Measurements from ENCODE around the gene MS4A2. TPM values are rescaled to one million over a fixed set of nuclear protein-coding genes. Genes with fewer than 3 reads are reported as not detected.
A peak's percentile ranks its signal among the peaks of the same experiment; 100 is the strongest.

MS4A2 gene
- total and polyA plus RNA-seq, 5 donors = 0.09 to 0.97 (median 0.64) TPM

GRCh38 chr11:60077216-60077817 is 11.1 kb upstream of the MS4A2 start:
- H3K4me1 ChIP-seq (ENCODE audit: control insufficient read depth, insufficient read depth, low read length) = no peaks in the 10 kb centered on the region
- H3K27ac ChIP-seq (ENCODE audit: low read length) = no peak overlapping the region
- peaks cover 2% of the 10 kb centered on the region for H3K9me3 ChIP-seq (ENCODE audit: control insufficient read depth, low read length)
- no peaks in the 10 kb centered on the region for H3K27me3 ChIP-seq (ENCODE audit: control insufficient read depth, insufficient read depth)
- intact Hi-C loops (cut with DNase I) = no loop called here
- ATAC-seq (no peak), DNase-seq (no peak)
- 64% methylated on average over 15 of the region's 15 CpGs for WGBS
- no peak overlapping the region for H3K4me3 ChIP-seq (ENCODE audit: low read length)

GRCh38 chr11:60077981-60078380 is 10.5 kb upstream of the MS4A2 start:
- no peak overlapping the region for H3K27ac ChIP-seq (ENCODE audit: low read length)
- WGBS = 88% methylated on average over 1 of the region's 1 CpG
- ATAC-seq (no peak), DNase-seq (no peak)
- H3K9me3 ChIP-seq (ENCODE audit: control insufficient read depth, low read length) = peaks cover 2% of the 10 kb centered on the region
- H3K4me3 ChIP-seq (ENCODE audit: low read length) = no peak overlapping the region
- H3K27me3 ChIP-seq (ENCODE audit: control insufficient read depth, insufficient read depth) = no peaks in the 10 kb centered on the region
- no peaks in the 10 kb centered on the region for H3K4me1 ChIP-seq (ENCODE audit: control insufficient read depth, insufficient read depth, low read length)
- intact Hi-C loops (cut with DNase I) = no loop called here

DNA sequence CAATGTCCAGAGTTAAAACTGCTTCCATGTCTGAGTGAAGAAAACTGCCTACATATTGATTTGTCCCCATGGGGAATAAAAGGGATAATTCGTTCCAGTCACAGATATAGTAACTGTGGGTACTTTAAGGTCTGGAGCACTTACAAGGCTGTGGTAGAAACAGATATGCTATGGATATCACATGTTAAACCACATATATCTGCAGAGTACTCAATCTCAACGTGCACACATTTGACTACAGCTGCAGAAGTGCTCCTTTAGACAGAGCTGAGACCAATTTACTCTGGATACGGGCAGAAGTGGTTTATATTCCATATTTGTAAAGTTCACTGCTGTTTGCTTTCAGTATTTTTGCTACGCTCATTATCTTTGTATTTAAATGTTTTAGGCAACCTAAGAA is 9.7 kb upstream of the MS4A2 start:
- DNase-seq = no peak
- Histone ChIP-seq H3K9me3 (ENCODE audit: control insufficient read depth, low read length) (peaks cover 2% of the 10 kb centered on the region), H3K4me3 (ENCODE audit: low read length) (no peak overlapping the region), H3K4me1 (ENCODE audit: control insufficient read depth, insufficient read depth, low read length) (no peaks in the 10 kb centered on the region), H3K27ac (ENCODE audit: low read length) (no peak overlapping the region), H3K27me3 (ENCODE audit: control insufficient read depth, insufficient read depth) (no peaks in the 10 kb centered on the region)
- intact Hi-C loops (cut with DNase I) = no loop called here
- ATAC-seq = no peak
- WGBS = 72% methylated on average over 4 of the region's 4 CpGs

DNA sequence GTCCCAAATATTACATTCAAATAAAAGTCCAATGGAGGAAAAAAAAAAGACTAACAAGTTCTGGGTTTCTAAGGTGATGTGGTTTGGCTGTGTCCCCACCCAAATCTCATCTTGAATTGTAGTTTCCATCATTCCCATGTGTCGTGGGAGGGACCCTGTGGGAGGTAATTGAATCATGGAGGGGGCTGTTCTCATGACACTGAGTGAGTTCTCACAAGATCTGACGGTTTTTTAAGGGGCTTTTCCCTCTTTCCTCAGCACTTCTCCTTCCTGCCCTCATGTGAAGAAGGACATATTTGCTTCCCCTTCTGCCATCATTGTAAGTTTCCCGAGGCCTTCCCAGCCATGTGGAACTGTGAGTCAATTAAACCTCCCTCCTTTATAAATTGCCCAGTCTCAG is 7.9 kb upstream of the MS4A2 start:
- DNase-seq (no peak), ATAC-seq (no peak)
- Histone ChIP-seq H3K9me3 (ENCODE audit: control insufficient read depth, low read length) (peaks cover 2% of the 10 kb centered on the region), H3K27me3 (ENCODE audit: control insufficient read depth, insufficient read depth) (no peaks in the 10 kb centered on the region), H3K4me1 (ENCODE audit: control insufficient read depth, insufficient read depth, low read length) (no peaks in the 10 kb centered on the region), H3K4me3 (ENCODE audit: low read length) (no peak overlapping the region), H3K27ac (ENCODE audit: low read length) (no peak overlapping the region)
- WGBS = 56% methylated on average over 3 of the region's 3 CpGs
- intact Hi-C loops (cut with DNase I) = no loop called here

DNA sequence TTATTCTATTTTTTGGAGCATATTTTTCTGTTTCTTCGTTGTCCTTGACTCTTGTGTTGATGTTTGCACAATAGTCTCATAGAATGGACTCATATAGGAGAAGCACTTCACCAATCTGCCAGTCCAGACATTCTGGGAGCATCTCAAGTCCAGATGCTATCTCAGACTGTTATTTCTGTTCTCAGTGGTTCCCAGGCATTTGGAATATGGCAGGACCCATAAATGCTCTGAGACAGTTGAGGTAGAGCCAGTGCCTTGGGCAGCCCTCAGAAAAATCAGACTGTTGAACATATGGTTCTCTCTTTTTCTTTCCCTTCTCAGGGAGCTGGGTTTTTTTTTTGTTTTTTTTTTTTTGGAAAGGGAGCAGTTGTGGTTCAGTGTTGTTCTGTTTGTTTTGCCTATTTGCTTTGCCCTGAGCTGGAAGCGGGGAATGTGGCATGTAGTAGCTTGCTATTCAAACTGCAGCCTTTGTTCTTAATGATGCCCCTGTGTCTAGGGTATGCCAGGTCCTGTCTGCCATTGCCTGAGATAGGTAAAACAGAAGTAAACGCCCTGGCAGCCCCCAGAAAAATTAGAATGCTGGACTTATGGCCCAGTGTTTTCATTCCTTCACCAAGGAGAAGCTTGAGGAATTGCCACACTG is 3.7 kb upstream of the MS4A2 start:
- Histone ChIP-seq H3K27me3 (ENCODE audit: control insufficient read depth, insufficient read depth) (no peaks in the 10 kb centered on the region), H3K27ac (ENCODE audit: low read length) (no peak overlapping the region), H3K4me1 (ENCODE audit: control insufficient read depth, insufficient read depth, low read length) (no peaks in the 10 kb centered on the region), H3K9me3 (ENCODE audit: control insufficient read depth, low read length) (no peaks in the 10 kb centered on the region), H3K4me3 (ENCODE audit: low read length) (no peak overlapping the region)
- no peak for DNase-seq
- ATAC-seq = no peak
- WGBS = 72% methylated on average over 3 of the region's 3 CpGs
- intact Hi-C loops (cut with DNase I) = no loop called here

DNA sequence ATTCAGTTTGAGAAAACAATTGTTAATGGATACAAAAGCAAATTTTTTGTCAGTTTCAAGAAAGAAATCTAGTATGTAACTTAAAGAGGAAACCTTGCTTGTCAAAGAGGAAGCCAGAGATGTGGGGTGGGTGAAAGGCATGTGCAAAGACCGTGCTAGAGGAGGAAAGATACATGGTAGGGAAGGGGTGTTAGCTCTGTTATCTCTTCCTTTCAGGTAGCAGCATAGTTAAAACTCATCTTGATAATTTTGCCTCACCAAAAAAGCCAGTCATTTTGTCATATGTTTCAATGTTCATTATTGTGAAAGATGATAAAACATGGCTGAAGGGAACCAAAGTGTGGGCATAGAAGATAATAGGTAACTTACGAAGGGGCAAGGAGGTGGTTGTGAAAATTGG is 2.6 kb upstream of the MS4A2 start:
- Histone ChIP-seq H3K27me3 (ENCODE audit: control insufficient read depth, insufficient read depth) (no peaks in the 10 kb centered on the region), H3K9me3 (ENCODE audit: control insufficient read depth, low read length) (no peaks in the 10 kb centered on the region), H3K27ac (ENCODE audit: low read length) (no peak overlapping the region), H3K4me1 (ENCODE audit: control insufficient read depth, insufficient read depth, low read length) (no peaks in the 10 kb centered on the region), H3K4me3 (ENCODE audit: low read length) (no peak overlapping the region)
- ATAC-seq = no peak
- DNase-seq = no peak
- 71% methylated on average over 2 of the region's 2 CpGs for WGBS
- intact Hi-C loops (cut with DNase I) = no loop called here

DNA sequence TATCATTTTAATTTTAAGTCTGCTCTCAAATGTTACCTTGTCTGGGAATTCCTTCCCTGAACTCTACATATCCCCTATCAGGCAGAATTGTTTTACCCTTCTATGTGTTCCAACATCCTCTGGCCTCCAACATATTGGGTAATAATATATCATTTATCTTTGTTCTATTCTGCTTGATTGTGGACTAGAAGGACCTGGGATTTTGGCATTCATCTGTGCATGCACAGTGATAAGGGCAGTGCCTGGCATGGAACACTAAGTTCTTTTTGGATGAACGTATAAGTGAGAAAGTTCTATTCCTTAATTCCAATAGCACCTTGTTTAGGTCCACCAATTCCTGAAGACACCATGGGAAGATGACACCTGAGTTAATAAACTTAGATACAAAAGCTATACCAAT is 1.2 kb upstream of the MS4A2 start:
- 55% methylated on average over 1 of the region's 1 CpG for WGBS
- Histone ChIP-seq H3K4me3 (ENCODE audit: low read length) (no peak overlapping the region), H3K27me3 (ENCODE audit: control insufficient read depth, insufficient read depth) (no peaks in the 10 kb centered on the region), H3K27ac (ENCODE audit: low read length) (no peak overlapping the region), H3K4me1 (ENCODE audit: control insufficient read depth, insufficient read depth, low read length) (no peaks in the 10 kb centered on the region), H3K9me3 (ENCODE audit: control insufficient read depth, low read length) (no peaks in the 10 kb centered on the region)
- DNase-seq (no peak), ATAC-seq (peak in 1 of 2 donors; percentile 66)
- intact Hi-C loops (cut with DNase I) = no loop called here

DNA sequence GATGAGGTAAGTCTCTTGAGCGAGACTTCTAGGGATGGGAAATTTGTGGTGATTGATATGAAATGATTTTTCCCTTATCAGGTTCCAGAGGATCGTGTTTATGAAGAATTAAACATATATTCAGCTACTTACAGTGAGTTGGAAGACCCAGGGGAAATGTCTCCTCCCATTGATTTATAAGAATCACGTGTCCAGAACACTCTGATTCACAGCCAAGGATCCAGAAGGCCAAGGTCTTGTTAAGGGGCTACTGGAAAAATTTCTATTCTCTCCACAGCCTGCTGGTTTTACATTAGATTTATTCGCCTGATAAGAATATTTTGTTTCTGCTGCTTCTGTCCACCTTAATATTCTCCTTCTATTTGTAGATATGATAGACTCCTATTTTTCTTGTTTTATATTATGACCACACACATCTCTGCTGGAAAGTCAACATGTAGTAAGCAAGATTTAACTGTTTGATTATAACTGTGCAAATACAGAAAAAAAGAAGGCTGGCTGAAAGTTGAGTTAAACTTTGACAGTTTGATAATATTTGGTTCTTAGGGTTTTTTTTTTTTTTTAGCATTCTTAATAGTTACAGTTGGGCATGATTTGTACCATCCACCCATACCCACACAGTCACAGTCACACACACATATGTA is 7.1 kb downstream of the MS4A2 start:
- Histone ChIP-seq H3K4me3 (ENCODE audit: low read length) (no peak overlapping the region), H3K4me1 (ENCODE audit: control insufficient read depth, insufficient read depth, low read length) (no peaks in the 10 kb centered on the region), H3K27me3 (ENCODE audit: control insufficient read depth, insufficient read depth) (no peaks in the 10 kb centered on the region), H3K9me3 (ENCODE audit: control insufficient read depth, low read length) (no peaks in the 10 kb centered on the region), H3K27ac (ENCODE audit: low read length) (no peak overlapping the region)
- WGBS = 71% methylated on average over 4 of the region's 4 CpGs
- intact Hi-C loops (cut with DNase I) = loop anchor here in 1 of 4 donors (5.0 kb wide), 1 partner anchor 157 kb away; no protein-coding TSS in a partner anchor
- DNase-seq (no peak), ATAC-seq (no peak)

- Histone ChIP-seq H3K4me1 (ENCODE audit: control insufficient read depth, insufficient read depth, low read length) (no peaks in the 10 kb centered on the region), H3K27me3 (ENCODE audit: control insufficient read depth, insufficient read depth) (no peaks in the 10 kb centered on the region), H3K9me3 (ENCODE audit: control insufficient read depth, low read length) (no peaks in the 10 kb centered on the region), H3K4me3 (ENCODE audit: low read length) (no peak overlapping the region), H3K27ac (ENCODE audit: low read length) (no peak overlapping the region)
- DNase-seq (no peak), ATAC-seq (no peak)
- WGBS = 79% methylated on average over 1 of the region's 1 CpG
- intact Hi-C loops (cut with DNase I) = loop anchor here in 1 of 4 donors (5.0 kb wide), 1 partner anchor 155 kb away; no protein-coding TSS in a partner anchor
These were observed 8.7 kb downstream of the MS4A2 start for GRCh38 chr11:60097189-60097588.

GRCh38 chr11:60098508-60098907 is 10.0 kb downstream of the MS4A2 start:
- intact Hi-C loops (cut with DNase I) = loop anchor here in 1 of 4 donors (5.0 kb wide), 1 partner anchor 154 kb away; no protein-coding TSS in a partner anchor
- no peaks in the 10 kb centered on the region for H3K4me1 ChIP-seq (ENCODE audit: control insufficient read depth, insufficient read depth, low read length)
- no peak for DNase-seq
- no peak overlapping the region for H3K27ac ChIP-seq (ENCODE audit: low read length)
- H3K4me3 ChIP-seq (ENCODE audit: low read length) = no peak overlapping the region
- no peaks in the 10 kb centered on the region for H3K27me3 ChIP-seq (ENCODE audit: control insufficient read depth, insufficient read depth)
- no peaks in the 10 kb centered on the region for H3K9me3 ChIP-seq (ENCODE audit: control insufficient read depth, low read length)
- no peak for ATAC-seq

GRCh38 chr11:60100516-60100915 is 12.1 kb downstream of the MS4A2 start:
- no peaks in the 10 kb centered on the region for H3K4me1 ChIP-seq (ENCODE audit: control insufficient read depth, insufficient read depth, low read length)
- DNase-seq (no peak), ATAC-seq (no peak)
- WGBS = 74% methylated on average over 1 of the region's 1 CpG
- intact Hi-C loops (cut with DNase I) = no loop called here
- H3K9me3 ChIP-seq (ENCODE audit: control insufficient read depth, low read length) = no peaks in the 10 kb centered on the region
- H3K4me3 ChIP-seq (ENCODE audit: low read length) = no peak overlapping the region
- H3K27ac ChIP-seq (ENCODE audit: low read length) = no peak overlapping the region
- no peaks in the 10 kb centered on the region for H3K27me3 ChIP-seq (ENCODE audit: control insufficient read depth, insufficient read depth)
